ENCODE data around the gene CSF2. TPM values are rescaled to one million over a fixed set of nuclear protein-coding genes. Genes with fewer than 3 reads are reported as not detected.

Gene CSF2
- polyA plus RNA-seq (ENCODE audit: insufficient read depth in 1 of 5, insufficient read length in 5 of 5, low replicate concordance in 1 of 5): under 1 TPM in 3 of 5 donors, not detected in 2; 0.14 to 0.30 (median 0.18) TPM
- long read RNA-seq, donor 1: 0 reads
- long read RNA-seq, donor 2: 0 reads
- long read RNA-seq, donor 3: 0 reads
- long read RNA-seq, donor 4: 0 reads
- long read RNA-seq, donor 5: 0 reads
- long read RNA-seq, donor 6: 0 reads
- long read RNA-seq, donor 7: 0 reads
- long read RNA-seq, donor 8: 0 reads

DNA sequence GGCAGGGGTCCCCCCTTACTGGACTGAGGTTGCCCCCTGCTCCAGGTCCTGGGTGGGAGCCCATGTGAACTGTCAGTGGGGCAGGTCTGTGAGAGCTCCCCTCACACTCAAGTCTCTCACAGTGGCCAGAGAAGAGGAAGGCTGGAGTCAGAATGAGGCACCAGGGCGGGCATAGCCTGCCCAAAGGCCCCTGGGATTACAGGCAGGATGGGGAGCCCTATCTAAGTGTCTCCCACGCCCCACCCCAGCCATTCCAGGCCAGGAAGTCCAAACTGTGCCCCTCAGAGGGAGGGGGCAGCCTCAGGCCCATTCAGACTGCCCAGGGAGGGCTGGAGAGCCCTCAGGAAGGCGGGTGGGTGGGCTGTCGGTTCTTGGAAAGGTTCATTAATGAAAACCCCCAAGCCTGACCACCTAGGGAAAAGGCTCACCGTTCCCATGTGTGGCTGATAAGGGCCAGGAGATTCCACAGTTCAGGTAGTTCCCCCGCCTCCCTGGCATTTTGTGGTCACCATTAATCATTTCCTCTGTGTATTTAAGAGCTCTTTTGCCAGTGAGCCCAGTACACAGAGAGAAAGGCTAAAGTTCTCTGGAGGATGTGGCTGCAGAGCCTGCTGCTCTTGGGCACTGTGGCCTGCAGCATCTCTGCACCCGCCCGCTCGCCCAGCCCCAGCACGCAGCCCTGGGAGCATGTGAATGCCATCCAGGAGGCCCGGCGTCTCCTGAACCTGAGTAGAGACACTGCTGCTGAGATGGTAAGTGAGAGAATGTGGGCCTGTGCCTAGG lies at the start of gene CSF2:
CSF2 (plus strand) TSS at position 559 of the 783 bp plus-strand sequence; CDS start at position 594, 35 bp downstream.
- no peak for DNase-seq

DNA sequence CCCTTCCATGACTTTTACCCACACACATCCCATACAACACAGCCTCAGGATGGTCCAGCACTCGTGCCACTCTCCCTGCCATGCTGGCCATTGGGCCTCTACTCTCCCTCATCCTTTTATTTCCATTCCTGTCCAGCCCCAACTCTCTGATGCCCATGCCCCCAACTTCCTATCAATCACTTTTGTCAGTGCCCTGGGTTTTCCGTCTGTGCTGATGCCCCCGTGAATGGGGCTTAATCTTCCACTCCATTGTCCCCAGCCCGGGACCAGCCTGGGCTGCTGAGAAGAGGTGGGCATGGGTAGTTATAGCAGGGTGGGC lies 49.5 kb upstream of the CSF2 start:
- DNase-seq: no peak

GRCh38 chr5:132024789-132025402 lies 48.7 kb upstream of the CSF2 start:
- DNase-seq: no peak

DNA sequence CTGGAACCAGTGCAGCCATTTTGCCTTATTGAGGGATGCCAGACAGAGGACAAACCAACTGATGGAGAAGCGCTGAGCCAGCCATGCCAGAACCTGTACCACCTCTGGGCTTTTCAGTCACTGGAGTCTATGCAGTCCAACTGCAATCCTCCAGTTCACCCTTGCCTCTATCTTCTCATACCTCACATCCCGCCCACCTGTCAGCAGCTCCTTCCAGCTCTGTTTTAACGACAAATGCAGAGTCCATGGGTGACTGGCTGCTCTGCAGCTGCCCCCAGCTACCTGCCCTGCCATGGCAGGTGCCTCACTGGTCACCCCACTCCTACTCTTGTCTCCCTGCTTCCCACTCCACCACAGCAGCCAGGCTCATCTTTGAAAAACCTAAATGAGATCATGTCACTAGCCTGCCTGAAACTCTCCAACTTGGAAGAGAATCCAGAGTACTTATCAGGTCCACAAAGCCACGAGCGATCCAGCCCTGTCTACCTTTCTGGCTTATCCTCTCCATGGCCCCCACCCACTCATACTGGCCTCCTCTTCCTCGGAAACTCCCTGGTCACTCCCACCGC lies 48.1 kb upstream of the CSF2 start:
- no peak for DNase-seq

- no peak for DNase-seq
Observed at GRCh38 chr5:132026516-132027008, 47.0 kb upstream of the CSF2 start.

DNA sequence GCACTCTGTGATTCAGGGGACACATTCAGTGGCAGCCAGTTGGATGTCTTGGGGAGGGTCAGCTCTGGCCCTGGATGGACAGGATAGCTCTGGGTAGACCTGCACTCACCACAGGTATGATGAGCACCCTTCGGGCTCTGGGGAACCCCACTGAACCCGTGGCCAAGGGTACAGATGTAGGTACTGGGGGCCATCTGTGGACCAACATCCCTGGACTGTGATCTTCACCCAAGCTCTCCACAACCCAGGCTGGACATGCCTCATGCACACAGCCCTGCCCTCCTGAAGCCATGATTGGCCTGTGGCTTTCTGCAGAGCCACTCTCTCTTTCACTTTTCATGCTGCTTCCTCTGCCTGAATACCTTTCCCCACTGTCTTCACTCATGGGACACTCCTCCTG lies 46.6 kb upstream of the CSF2 start:
- DNase-seq: no peak

- no peak for DNase-seq
Observed at GRCh38 chr5:132029609-132030330, 43.8 kb upstream of the CSF2 start.

GRCh38 chr5:132030610-132031009 lies 43.0 kb upstream of the CSF2 start:
- DNase-seq: no peak

DNA sequence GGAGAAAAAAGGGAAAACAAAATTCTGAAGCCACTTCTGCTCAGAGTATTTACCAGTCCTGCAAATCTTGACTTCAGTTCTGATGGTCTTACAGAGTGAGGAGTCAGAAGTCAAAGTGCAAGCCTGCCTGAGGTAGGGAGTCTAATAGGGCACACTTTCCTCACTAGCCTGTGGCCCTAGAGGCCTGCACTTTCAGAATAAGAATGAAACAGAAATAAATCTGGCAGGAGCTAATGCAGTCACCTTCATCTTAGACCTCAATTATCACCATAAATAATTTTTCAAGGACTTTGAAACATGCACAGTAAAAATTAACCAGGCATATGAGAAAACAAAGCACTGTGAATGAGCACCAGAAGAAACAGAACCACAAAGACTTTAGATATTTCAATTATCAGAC lies 41.4 kb upstream of the CSF2 start:
- no peak for DNase-seq

DNA sequence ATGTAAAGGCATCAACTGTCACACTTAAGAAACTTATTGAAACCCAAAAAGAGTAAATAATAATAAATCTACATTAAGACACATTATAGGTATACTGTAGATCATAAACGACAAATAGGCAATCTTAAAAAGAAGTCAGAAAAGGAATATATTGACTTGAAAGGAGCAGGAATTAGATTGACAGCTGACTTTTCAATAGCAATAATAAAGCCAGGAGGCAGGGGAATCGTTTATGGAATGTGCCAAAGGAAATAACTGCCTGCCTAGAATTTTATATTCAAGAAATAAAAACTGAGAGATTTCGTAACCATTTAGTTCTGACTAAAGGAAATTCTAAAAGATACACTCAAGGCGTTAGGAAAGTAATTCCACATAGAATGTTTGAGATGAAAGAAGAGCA lies 40.5 kb upstream of the CSF2 start:
- no peak for DNase-seq

DNA sequence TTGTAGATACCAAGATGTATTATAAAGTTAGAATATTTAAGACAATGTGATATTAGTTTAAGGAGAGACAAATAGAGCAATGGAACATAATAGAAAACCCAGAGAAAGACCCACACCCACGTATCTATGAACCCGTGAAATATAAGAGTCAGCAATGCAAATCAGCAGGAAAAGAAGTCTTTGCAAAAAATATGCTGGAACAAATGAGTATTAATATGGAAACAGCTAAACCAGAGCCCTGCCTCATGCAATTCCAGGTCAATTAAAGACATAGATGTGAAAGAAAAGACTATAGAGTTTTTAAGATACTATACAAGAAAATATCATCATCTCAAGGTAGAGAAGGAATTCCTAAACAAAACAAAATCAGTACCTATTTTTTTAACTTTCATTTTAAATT lies 36.2 kb upstream of the CSF2 start:
- DNase-seq: no peak

GRCh38 chr5:132044207-132044606 lies 29.4 kb upstream of the CSF2 start:
- no peak for DNase-seq

DNA sequence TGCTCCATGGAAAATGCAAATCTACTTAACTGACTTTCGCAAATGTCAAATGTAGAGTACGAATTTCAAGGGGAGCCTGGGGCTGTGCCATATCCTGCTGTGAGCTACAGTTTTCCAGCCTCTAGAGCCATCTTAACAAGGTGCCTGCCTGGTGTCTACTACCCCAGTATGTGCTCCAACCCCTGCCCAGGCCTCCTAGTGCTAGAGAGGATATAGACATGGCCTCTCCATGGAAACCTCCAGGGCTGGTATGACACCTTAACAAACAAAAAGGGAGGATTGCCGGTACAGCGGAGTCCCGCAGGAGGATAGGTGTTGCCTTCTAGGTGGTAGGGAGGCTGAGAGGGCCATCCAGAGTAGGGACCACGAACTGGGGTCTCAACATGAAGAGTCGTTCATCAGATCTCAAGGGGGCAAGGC lies 26.7 kb upstream of the CSF2 start:
- DNase-seq: no peak

GRCh38 chr5:132049093-132049492 lies 24.5 kb upstream of the CSF2 start:
- no peak for DNase-seq

DNA sequence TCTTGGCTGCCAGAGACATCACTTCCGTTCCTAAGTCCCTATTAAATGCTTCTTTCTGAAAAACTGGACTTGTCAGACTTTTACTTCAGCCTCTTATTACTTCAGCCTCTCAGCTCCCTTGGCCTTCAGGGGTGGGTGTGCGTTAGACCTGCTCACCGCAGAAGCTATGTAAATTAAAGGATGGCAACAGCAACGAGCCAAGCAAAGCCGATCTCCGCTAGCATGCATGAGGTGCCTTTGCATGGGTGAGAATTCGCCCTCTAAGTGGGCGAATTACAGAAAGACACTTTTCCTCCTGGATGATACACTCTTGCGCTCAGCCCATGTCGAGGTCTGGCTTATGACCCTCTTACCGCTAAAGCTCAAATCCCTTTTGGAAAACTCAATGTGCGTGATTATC lies 24.0 kb upstream of the CSF2 start:
- no peak for DNase-seq

GRCh38 chr5:132050136-132050535 lies 23.5 kb upstream of the CSF2 start:
- DNase-seq: no peak

DNA sequence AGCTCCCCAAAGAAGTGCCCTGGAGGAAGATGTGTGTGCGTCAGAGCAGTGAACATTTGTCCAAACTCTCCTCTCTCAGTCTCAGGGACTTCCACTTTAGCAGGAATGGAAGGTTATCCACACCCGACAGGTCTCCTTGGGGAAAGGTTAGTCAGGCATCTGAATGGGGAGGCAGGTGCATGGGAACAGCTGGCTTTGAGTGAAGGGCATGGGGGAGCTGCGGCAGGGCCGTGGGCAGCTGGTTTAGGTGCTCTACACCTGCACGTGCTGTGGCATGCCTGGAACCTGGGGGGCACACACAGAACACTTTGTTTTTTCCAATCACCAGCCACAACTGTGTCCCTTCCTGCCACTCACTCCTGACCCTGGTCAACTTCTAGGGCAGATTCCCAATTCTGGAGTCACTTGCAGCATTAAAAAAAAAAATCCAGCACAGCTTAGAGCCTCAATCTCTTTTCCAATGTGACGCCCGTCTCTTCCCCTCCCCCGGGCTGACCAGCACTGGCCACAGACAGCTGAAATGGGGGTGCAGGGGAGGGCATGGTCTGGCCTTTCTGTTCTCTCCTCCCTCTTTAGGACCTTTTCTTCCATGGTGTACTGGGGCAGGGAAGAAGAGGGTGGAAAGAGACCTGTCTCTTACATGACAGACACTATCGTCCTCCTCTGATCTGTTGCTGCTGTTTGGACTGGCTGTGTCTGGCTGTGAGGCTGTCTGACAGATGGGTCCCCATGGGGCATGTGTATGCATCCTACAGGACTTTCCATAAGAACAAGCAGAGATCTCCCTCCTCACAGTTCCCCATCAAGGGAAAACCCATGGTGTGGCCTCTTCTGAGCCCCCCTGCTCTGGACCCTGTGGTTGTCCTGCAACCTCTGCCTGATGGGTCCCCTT lies 22.7 kb upstream of the CSF2 start:
- no peak for DNase-seq

DNA sequence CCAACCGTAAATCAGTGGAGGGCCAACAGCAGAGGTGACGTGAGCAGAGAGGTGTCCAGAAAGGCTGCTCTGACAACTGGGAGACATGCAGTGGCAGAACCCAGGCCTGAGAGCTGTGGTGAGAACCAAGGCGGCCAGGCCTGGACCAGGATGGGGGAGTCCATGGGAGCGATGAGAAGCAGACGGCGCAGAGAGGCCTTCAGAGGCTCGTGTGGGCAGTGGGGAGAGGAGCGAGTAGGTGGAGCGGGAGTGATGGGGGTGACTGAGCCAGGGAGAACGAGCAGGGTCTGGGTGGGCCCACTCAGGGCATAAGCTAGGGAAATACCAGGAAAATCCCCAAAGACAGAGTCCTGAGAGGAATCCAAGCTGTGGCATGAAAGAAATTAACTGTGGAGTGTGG lies 21.1 kb upstream of the CSF2 start:
- no peak for DNase-seq

DNA sequence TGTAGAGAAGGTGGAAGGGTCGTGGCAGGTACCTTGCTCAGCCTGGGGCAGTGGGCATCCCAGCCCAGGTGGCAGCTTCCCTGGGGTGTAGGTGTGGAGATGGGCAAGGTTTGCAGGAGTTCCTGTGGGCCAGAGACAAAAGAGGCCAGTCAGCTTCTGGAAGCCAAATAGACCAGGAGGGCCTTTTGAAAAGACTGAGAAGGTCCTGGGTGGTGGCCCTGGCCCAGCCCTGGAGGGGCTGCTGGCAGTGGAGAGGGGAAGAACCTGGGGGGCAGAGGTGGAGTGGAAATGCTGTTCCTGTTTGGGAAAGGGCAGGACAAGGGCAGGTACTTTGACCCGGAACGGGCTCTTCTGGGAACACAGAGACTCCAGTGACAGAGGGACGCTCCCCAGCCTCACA lies 20.1 kb upstream of the CSF2 start:
- no peak for DNase-seq

DNA sequence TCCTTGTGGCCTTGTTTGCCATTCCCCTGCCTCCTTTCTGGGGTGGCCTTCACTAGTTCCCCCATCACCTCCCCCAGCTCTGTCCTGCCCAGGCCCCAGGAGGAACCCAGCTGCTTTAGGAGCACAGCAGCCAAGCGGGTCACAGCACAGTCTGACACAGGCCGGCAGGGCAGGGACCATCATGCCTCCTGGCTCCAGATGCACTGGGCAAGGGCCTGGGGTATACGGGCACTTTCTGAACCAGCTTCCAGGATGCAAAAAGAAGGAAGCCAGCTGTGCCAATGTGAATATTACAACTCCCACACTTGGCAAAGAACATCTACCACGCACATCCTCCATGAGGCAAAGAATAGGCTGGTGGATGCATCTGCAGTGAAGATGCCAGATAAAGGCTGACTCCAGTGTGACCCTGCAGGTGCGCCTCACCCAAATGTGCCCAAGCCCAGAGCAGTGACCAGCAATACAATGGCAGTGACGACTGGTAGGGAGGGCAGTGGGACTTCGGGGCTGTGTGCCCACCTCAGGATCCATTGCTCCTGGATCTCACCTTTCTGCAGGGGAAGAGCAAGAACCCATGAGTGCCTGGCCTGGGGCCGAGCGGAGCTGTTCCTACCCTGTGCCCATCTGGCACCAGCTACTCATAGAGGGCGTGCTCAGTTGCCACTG lies 19.4 kb upstream of the CSF2 start:
- DNase-seq: no peak
